Gastroesophageal sphincter (tissue), 4 donors: ENCODE data around the gene RNF103. TPM values are rescaled to one million over a fixed set of nuclear protein-coding genes. Genes with fewer than 3 reads are reported as not detected.
A peak's percentile ranks its signal among the peaks of the same experiment; 100 is the strongest.
"Not testable (repeated sequence)": the region's sequence is repeated elsewhere in the genome, so short reads cannot be mapped to it uniquely, and the experiment has no call there.

Experiments
- ATAC-seq: fragments of 150-250 bp; one replicate; pipeline ENCODE4 v1.9.1; 2016; ENCODE audit warnings: mild to moderate bottlenecking, moderate library complexity
- H3K27ac ChIP-seq, 4 donors: fragments of 200-600 bp; sonication (generic) in 3 of 4; 1 replicate in 3 of 4; 2 replicates in 1 of 4; pipeline ENCODE4 v1.5.1; 2016 to 2019
- H3K27me3 ChIP-seq: fragments of 200-600 bp; sonication (generic); one replicate; pipeline ENCODE4 v1.5.1; 2019
- H3K36me3 ChIP-seq, 2 donors: fragments of 200-600 bp; sonication (generic); one replicate each; pipeline ENCODE4 v1.5.1; 2019; ENCODE audit warnings: control low read depth in 1 of 2
- H3K4me1 ChIP-seq, 3 donors: fragments of 200-600 bp; sonication (generic); 1 replicate in 2 of 3; 2 replicates in 1 of 3; pipeline ENCODE4 v1.5.1; 2016 to 2019; ENCODE audit warnings: control low read depth in 2 of 3
- H3K4me3 ChIP-seq, 2 donors: fragments of 200-600 bp; sonication (generic); one replicate each; pipeline ENCODE4 v1.5.1; 2019; ENCODE audit warnings: mild to moderate bottlenecking in 1 of 2, moderate library complexity in 1 of 2
- H3K9me3 ChIP-seq, 3 donors: fragments of 200-600 bp; sonication (generic); one replicate each; pipeline ENCODE4 v1.5.1; 2017 to 2019; ENCODE audit warnings: control low read depth in 2 of 3
- CTCF ChIP-seq, 4 experiments: fragments of 200-600 bp in 2 of 4; fragments of 450-650 bp in 2 of 4; sonication (generic) in 1 of 4; IDR thresholded peaks; one replicate each; pipeline ENCODE4 v1.5.1; 2017 to 2019; ENCODE audit warnings: antibody characterized with exemption in 4 of 4, mild to moderate bottlenecking in 2 of 4, moderate library complexity in 2 of 4
- EP300 ChIP-seq: sonication (generic); formaldehyde crosslinking; IDR thresholded peaks from one replicate; pipeline ENCODE4 v1.6.1; 2017; ENCODE audit warnings: antibody characterized with exemption, mild to moderate bottlenecking
- POLR2A ChIP-seq, 2 donors: fragments of 450-650 bp; IDR thresholded peaks; one replicate each; pipeline ENCODE4 v1.6.1; 2017; ENCODE audit warnings: antibody characterized with exemption in 2 of 2, mild to moderate bottlenecking in 2 of 2, moderate library complexity in 1 of 2
- POLR2AphosphoS5 ChIP-seq: sonication (generic); formaldehyde crosslinking; IDR thresholded peaks from one replicate; pipeline ENCODE4 v1.6.1; 2017; ENCODE audit warnings: antibody characterized with exemption
- WGBS, 2 donors: methylation state at CpG; one replicate each; pipeline ENCODE4 v1.1.5; 2018; ENCODE audit warnings: low coverage in 1 of 2; 5-methylcytosine and 5-hydroxymethylcytosine counted together
- total RNA-seq, 4 donors: library from RNA; depleted of rRNA; stranded (reverse); fragments of >200 nt; gene quantifications; one replicate each; pipeline ENCODE4 v1.1.0, GENCODE V29; 2016

RNF103 gene
- total RNA-seq, 4 donors from 2014 or later, result 40.5 to 67.9 (median 53.5) TPM

- 34 to 40% methylated on average over 2 of the region's 2 CpGs for WGBS, 2 donors
- ATAC-seq, result no peak
- Histone ChIP-seq H3K9me3 (no peaks in the 10 kb centered on the region), H3K36me3 (no peaks in the 10 kb centered on the region), H3K27ac (peak overlapping the region; percentile 76 to 91 (median 78)), H3K4me1 (peaks cover 0 to 47% (median 12%) of the 10 kb centered on the region in 3 donors), H3K4me3 (no peak overlapping the region), H3K27me3 (no peaks in the 10 kb centered on the region)
- TF ChIP-seq POLR2A (IDR thresholded peaks at IDR 0.05), result no peak
- no peak for TF ChIP-seq EP300
- no peak for TF ChIP-seq CTCF (IDR thresholded peaks at IDR 0.05)
- no peak for TF ChIP-seq POLR2AphosphoS5
Measured at GRCh38 chr2:86593266-86593665, 30.4 kb downstream of the RNF103 start.

- TF ChIP-seq EP300, result no peak
- peak; percentile 45 for TF ChIP-seq POLR2AphosphoS5
- no peaks in the 10 kb centered on the region for H3K27me3 ChIP-seq
- H3K36me3 ChIP-seq, result no peaks in the 10 kb centered on the region
- H3K27ac ChIP-seq, result peak overlapping the region; percentile 76 to 91 (median 78)
- no peaks in the 10 kb centered on the region for H3K9me3 ChIP-seq
- ATAC-seq, result peak; percentile 60
- peaks cover 0 to 47% (median 12%) of the 10 kb centered on the region in 3 donors for H3K4me1 ChIP-seq
- 5 to 40% methylated on average over 3 of the region's 3 CpGs for WGBS, 2 donors
- H3K4me3 ChIP-seq, result no peak overlapping the region
Measured at GRCh38 chr2:86592547-86593230, 31.0 kb downstream of the RNF103 start.

GRCh38 chr2:86589701-86590100, 34.0 kb downstream of the RNF103 start:
- 88 to 94% methylated on average over 1 to 5 of the region's 5 CpGs for WGBS, 2 donors
- not testable (repeated sequence) for H3K27me3 ChIP-seq

GRCh38 chr2:86584151-86584913, 39.3 kb downstream of the RNF103 start:
- H3K36me3 ChIP-seq, result no peaks in the 10 kb centered on the region
- WGBS, 2 donors, result 68 to 78% methylated on average over 2 of the region's 2 CpGs
- peaks cover 0 to 3% (median 0%) of the 10 kb centered on the region in 3 donors for H3K4me1 ChIP-seq
- H3K27me3 ChIP-seq, result no peaks in the 10 kb centered on the region
- no peak for TF ChIP-seq POLR2AphosphoS5
- TF ChIP-seq CTCF (IDR thresholded peaks at IDR 0.05), result no peak
- no peak for TF ChIP-seq POLR2A (IDR thresholded peaks at IDR 0.05)
- TF ChIP-seq EP300, result no peak
- peak; percentile 36 for ATAC-seq
- H3K9me3 ChIP-seq, result no peaks in the 10 kb centered on the region
- no peak overlapping the region for H3K4me3 ChIP-seq
- no peak overlapping the region for H3K27ac ChIP-seq

More at GRCh38 chr2:86589701-86590100, 34.0 kb downstream of the RNF103 start:
- not testable (repeated sequence) for H3K4me3 ChIP-seq, H3K36me3 ChIP-seq, H3K27ac ChIP-seq, H3K9me3 ChIP-seq, ATAC-seq
- peaks cover 0 to 32% (median 12%) of the 10 kb centered on the region in 3 donors for H3K4me1 ChIP-seq

- Histone ChIP-seq H3K4me3 (no peak overlapping the region), H3K27ac (no peak overlapping the region), H3K4me1 (peaks cover 0 to 3% (median 0%) of the 10 kb centered on the region in 3 donors), H3K36me3 (no peaks in the 10 kb centered on the region), H3K27me3 (no peaks in the 10 kb centered on the region), H3K9me3 (no peaks in the 10 kb centered on the region)
- TF ChIP-seq CTCF (IDR thresholded peaks at IDR 0.05) (no peak), POLR2A (IDR thresholded peaks at IDR 0.05) (no peak), EP300 (no peak), POLR2AphosphoS5 (no peak)
- no peak for ATAC-seq
Measured at GRCh38 chr2:86580560-86580959, 43.1 kb downstream of the RNF103 start.
